Left cardiac atrium (tissue), 4 donors: ENCODE data around the gene ENTPD8. TPM values are rescaled to one million over a fixed set of nuclear protein-coding genes. Genes with fewer than 3 reads are reported as not detected.
A peak's percentile ranks its signal among the peaks of the same experiment; 100 is the strongest.

Source experiments
- ATAC-seq, 2 donors: fragments of 200-7000 bp; cut with Tn5 transposase; one replicate each; pipeline ENCODE4 v1.9.1; 2020; ENCODE audit warnings: mild to moderate bottlenecking in 2 of 2, moderate library complexity in 2 of 2
- DNase-seq: peaks from one replicate; pipeline ENCODE4 v3.0.0-alpha.2; 2020
- intact Hi-C, 2 donors: fragments of 100-400 bp; cut with DNase I; formaldehyde crosslinking; loops; one replicate each; pipeline versions ENCODE4 v1.14.1 to v1.15.1; 2022 to 2023
- total RNA-seq, 2 donors: library from RNA; stranded (reverse); fragmentation: NEBNext Ultra II Directional; extraction: Animal tissue kit (Norgen Biotek cat#: 25700); gene quantifications; one replicate each; pipeline ENCODE4 v1.2.1, GENCODE V29; 2021
- donor health status: DM: no; HTN: yes; CAD: no.
- donor health status: DM: no; HTN: yes; CAD: no; lungs with severe emphysema.
- donor health status: DM: yes; HTN: yes; CAD: no.
- donor health status: Dilated cardiomyopathy.

Gene ENTPD8
- total RNA-seq, 2 donors from 2014 or later, result not detected

GRCh38 chr9:137460363-137461315 is 19.5 kb upstream of the ENTPD8 start:
- peak; percentile 22 for DNase-seq
- ATAC-seq, result no peak
- intact Hi-C loops, result no loop called here

GRCh38 chr9:137459601-137460362 is 18.6 kb upstream of the ENTPD8 start:
- ATAC-seq (peak in 1 of 2 donors; percentile 1), DNase-seq (peak; percentile 19)
- intact Hi-C loops, result no loop called here

- intact Hi-C loops, result no loop called here
These were observed 18.0 kb upstream of the ENTPD8 start, which contains the start of gene NSMF for GRCh38 chr9:137459152-137459600. Gene NSMF, minus strand, starts transcription at chr9:137459334. Its CDS starts 232 bp downstream, at chr9:137459102.

GRCh38 chr9:137458194-137459151 is 17.3 kb upstream of the ENTPD8 start:
- peak in 1 of 2 donors; percentile 7 for ATAC-seq

More at GRCh38 chr9:137459152-137459600, 18.0 kb upstream of the ENTPD8 start, which contains the start of gene NSMF:
- DNase-seq, result peak; percentile 97
- ATAC-seq, result peak; percentile 85 to 94

GRCh38 chr9:137457406-137458193 is 16.4 kb upstream of the ENTPD8 start:
- no peak for ATAC-seq
- DNase-seq, result peak; percentile 27
- intact Hi-C loops, result no loop called here

More at GRCh38 chr9:137458194-137459151, 17.3 kb upstream of the ENTPD8 start:
- peak; percentile 32 for DNase-seq
- intact Hi-C loops, result no loop called here

GRCh38 chr9:137456864-137457405 is 15.8 kb upstream of the ENTPD8 start:
- peak; percentile 21 for DNase-seq
- intact Hi-C loops, result no loop called here
- ATAC-seq, result no peak

- DNase-seq (peak; percentile 14), ATAC-seq (no peak)
- intact Hi-C loops, result no loop called here
These were observed 15.1 kb upstream of the ENTPD8 start for GRCh38 chr9:137456061-137456863.

- intact Hi-C loops, result no loop called here
- DNase-seq (peak; percentile 28), ATAC-seq (no peak)
These were observed 14.3 kb upstream of the ENTPD8 start for GRCh38 chr9:137455359-137455991.

- intact Hi-C loops, result no loop called here
These were observed 13.6 kb upstream of the ENTPD8 start for GRCh38 chr9:137454597-137455358.

GRCh38 chr9:137454145-137454596 is 13.0 kb upstream of the ENTPD8 start:
- DNase-seq, result peak; percentile 76
- intact Hi-C loops, result no loop called here
- peak; percentile 39 to 50 for ATAC-seq

More at GRCh38 chr9:137454597-137455358, 13.6 kb upstream of the ENTPD8 start:
- DNase-seq, result peak; percentile 49
- ATAC-seq, result peak; percentile 4 to 6

- intact Hi-C loops, result no loop called here
- DNase-seq, result peak; percentile 79
These were observed 12.5 kb upstream of the ENTPD8 start for GRCh38 chr9:137453643-137454081.

GRCh38 chr9:137452761-137453642 is 11.8 kb upstream of the ENTPD8 start:
- ATAC-seq (peak in 1 of 2 donors; percentile 1), DNase-seq (no peak)
- intact Hi-C loops, result no loop called here

More at GRCh38 chr9:137453643-137454081, 12.5 kb upstream of the ENTPD8 start:
- ATAC-seq, result peak; percentile 68 to 80

- DNase-seq, result peak; percentile 25
- no peak for ATAC-seq
- intact Hi-C loops, result no loop called here
These were observed 11.0 kb upstream of the ENTPD8 start for GRCh38 chr9:137452006-137452760.
